GM21528 (cell line): ENCODE data around the gene SDK2.
"Not testable (repeated sequence)": the region's sequence is repeated elsewhere in the genome, so short reads cannot be mapped to it uniquely, and the experiment has no call there.

Source experiments
- ATAC-seq: cut with Tn5 transposase; IDR thresholded peaks from one replicate; pipeline ENCODE4 v1.9.1; 2021; ENCODE audit warnings: mild to moderate bottlenecking, moderate library complexity; ENCODE audit not compliant: unreplicated experiment, low FRiP score

Gene SDK2

GRCh38 chr17:73380439-73381106, 263.7 kb downstream of the SDK2 start:
- no peak for ATAC-seq

- ATAC-seq: no peak
These were observed 264.4 kb downstream of the SDK2 start for GRCh38 chr17:73379826-73380225.

GRCh38 chr17:73378974-73379470, 265.2 kb downstream of the SDK2 start:
- ATAC-seq: no peak

DNA sequence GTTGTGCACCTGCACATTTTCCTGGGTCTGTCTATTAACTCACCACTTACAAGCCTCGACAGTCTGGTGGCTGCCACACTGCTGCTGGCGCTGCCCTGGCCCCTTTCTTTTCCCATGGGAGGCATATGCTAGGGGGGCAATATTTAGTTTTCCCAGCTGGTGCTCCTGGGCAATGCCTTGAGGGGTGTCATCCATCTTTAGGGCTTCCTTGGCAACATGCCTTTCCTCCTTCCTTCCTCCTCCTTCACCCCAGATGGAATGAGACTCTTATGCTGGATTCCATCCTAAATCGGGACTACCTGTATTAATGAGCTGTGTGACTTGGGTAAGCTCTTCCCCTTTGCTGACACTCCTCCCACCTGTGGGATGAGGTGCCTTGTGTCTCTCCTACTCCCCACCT, 267.6 kb downstream of the SDK2 start:
- ATAC-seq: no peak

DNA sequence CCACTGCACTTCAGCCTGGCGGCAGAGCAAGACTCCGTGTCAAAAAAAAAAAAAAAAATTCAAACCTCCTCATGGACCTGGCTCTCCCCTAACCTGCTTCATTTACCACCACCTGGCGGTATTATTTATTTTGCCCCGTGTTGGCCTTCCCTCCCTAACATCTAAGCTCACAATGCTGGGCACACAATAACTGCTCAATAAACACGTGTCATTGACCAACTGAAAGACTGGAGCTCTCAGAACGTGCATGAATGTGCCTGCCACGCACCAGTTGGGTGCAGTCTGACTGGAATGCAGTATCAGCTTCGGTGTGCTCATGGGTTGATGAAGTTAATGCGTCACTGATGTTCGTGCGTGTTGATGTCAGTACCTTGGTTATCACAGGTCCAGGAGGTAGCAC, 268.1 kb downstream of the SDK2 start:
- no peak for ATAC-seq

- ATAC-seq: no peak
These were observed 272.4 kb downstream of the SDK2 start for GRCh38 chr17:73371836-73372235.

GRCh38 chr17:73371285-73371684, 273.0 kb downstream of the SDK2 start:
- ATAC-seq: no peak

DNA sequence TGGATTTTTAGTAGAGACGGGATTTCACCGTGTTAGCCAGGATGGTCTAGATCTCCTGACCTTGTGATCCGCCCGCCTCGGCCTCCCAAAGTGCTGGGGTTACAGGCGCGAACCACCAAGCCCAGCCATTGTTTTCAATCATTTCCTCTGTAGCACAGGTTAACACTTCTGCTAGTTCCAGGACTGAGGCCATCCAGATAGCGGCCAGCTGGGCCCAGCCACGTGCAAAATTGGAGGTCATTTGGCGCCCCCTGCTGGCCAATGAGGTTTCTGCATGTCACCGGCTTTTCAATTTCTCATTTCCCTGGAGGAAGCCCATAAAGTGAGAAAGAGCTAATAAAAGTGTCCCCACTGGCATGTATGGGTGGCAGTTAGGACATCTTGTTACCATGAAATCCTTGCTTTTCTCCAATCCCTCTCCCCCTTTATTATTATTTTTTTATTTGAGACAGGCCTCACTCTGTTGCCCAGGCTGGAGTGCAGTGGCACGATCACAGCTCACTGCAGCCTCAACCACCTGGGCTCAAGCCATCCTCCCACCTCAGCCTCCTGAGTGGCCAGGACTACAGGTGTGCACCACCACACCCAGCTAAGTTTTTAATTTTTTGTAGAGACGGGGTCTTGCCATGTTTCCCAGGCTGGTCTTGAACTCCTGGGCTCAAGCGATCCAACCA, 274.3 kb downstream of the SDK2 start:
- ATAC-seq: not testable (repeated sequence)

DNA sequence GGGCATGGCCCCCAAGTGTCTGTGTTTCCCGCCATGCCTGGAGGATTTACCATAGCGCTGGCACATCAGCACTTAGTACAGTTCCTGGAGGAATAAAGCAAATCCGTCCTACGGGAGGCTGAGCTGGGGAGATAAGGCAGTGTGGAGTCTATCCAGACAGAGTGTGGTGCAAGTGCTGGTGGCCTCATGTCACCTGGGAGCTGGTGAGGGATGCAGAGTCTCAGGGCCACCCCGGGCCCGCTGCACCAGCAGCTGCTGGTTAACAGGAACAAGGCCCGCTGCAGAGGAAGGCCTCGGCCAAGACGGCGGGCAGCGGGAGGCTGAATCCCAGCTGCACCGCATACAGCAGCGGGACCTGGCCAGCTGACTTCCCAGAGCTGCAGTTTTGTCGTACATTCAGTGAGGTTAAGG, 275.1 kb downstream of the SDK2 start:
- no peak for ATAC-seq

DNA sequence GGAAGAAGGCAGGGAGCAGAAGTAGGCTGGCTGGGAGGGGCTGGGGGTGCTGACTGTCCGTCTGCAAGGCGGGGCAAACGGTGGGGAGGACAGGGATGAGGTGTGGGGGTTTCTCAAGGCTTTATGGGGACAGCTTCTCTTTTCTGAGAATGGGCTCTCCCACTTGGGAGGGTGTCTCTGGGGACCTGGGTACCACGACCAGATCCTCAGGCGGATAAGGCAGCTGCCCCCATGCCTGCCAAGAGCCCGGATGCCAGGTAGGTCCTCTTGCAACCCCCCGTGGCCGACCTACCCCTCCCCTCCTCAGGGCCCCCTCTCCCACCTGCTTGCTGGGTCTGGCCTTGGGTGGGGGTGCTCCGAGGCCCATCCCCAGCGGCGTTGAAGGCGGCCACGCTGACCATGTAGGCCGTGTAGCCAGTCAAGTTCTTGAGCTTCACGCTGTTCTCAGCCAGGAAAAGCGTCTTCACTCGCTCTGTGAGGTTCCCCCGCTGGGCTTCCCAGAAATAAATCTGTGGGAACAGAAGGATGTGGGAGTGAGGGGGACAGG, 276.1 kb downstream of the SDK2 start:
- no peak for ATAC-seq

DNA sequence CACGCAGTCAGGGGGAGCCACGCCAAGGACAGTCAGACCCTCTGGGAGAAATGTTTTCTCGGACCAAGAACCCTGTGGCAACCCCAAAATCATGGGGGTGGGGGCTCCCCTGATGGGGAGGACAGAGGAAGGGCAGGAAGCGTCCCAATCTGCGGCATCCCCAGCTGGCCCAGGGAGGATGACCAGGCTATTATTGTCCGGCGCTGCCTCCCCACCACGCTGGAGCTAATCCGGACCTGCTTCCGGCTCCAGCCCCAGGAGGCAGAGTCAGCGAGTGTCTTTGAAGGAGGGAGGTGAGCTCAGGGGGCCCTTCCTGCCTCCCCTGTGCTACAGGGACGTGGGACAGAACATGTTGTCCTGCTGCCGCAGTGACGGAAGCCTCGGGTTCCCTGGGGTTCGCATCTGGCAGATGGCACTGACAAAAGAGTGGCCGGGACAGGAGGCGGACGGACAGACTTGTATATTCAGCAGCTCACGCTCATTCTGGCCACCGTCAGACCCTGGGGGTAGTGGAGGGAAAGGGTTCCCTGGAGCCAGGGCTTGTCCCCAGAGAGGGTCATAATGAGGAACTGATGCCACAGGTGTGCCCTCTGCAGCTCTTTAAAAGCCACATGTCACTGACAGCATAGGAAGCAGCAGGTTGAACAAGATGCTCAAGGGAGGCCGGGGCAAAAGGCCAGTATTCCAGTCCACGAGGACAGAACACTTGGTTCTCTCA, 278.2 kb downstream of the SDK2 start:
- ATAC-seq: no peak

DNA sequence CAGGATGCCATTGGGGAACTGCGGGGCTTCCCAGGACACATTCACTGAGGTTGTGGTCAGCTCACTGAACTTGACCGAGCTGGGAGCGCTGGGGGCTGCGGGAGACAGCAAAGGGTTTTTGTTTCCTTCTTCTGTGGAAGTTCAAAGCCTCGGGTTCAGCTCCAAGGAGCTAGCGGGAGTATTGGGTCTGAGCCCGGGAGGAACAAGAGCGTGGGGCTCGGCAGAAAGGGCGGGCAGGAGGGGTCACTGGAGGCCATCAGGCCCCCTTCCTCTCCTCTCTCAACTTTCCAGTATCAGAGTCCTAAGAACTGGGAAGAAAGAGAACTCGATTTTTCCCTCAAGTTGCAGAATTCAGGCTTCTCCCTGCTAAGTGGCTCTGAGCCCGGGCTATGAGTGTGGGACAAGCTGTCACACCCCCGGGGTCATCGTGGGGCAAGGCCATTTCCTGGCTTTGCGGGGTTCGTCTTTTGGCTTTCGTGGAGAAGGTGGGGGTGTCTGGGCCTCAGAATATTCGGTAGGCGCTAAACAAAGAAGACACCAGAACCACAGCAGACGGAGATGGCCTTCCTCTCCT, 278.9 kb downstream of the SDK2 start:
- ATAC-seq: no peak

GRCh38 chr17:73364155-73364522, 280.1 kb downstream of the SDK2 start:
- no peak for ATAC-seq

- ATAC-seq: no peak
These were observed 280.6 kb downstream of the SDK2 start for GRCh38 chr17:73363442-73364154.

GRCh38 chr17:73362697-73363096, 281.5 kb downstream of the SDK2 start:
- no peak for ATAC-seq

DNA sequence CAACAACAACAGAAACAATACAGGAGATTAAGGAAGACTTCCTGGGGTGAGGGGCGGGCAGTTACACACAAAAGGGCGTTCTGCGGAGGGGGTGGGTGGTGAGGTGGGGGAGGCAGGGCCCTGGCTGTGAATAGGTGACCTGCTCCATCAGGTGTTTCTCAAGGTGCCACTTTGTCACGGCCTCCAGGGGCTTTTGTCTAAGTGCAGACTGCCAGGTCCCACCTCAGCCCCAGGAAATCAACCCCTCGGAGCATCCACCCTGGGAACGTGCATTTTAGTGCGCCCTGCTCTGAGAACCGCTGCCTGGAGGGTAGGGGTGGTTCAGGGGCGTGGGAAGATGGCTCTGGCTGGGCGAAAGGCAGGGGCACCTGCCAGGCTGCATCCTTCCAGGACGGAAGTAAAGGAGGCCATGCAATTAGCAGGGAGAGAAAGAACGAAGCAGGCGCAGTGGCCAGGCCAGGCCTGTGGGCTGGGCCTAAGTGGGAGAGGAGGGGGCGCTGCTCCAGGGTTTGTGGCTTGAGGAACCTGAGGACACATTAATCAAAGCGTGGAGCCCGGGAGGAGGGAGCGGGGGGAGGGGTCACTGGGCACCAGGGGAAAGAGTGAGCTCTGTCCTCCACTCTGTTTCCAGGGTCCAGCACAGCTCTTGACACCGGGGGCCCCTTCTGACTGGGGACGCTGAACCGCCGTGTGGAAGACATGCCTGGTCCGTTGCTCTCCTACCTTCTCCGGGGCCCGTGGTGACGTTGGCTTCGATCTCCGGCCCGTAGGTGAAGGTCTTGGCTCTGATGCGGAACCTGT, 283.1 kb downstream of the SDK2 start:
- no peak for ATAC-seq

DNA sequence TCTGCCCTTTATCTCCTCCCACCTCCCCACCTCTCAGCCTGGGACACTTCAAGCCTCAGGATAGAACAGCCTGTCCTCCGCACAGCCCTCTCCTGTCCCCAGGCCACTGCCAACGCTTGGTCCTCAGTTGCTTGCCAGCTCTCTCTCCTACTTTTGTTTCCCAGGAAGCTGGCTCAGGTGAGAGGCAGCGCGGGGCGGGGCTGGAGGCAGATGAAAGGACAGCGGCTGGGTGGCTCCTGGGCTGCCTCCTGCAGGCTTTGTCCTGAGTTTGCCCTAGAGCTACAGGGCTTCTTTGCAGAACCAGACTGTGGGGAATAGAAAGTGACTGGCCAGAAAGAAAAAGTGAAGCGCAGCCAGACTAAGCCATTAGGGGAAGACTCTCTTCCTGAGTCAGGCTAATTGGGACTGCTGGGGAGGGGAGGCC, 284.2 kb downstream of the SDK2 start:
- no peak for ATAC-seq

DNA sequence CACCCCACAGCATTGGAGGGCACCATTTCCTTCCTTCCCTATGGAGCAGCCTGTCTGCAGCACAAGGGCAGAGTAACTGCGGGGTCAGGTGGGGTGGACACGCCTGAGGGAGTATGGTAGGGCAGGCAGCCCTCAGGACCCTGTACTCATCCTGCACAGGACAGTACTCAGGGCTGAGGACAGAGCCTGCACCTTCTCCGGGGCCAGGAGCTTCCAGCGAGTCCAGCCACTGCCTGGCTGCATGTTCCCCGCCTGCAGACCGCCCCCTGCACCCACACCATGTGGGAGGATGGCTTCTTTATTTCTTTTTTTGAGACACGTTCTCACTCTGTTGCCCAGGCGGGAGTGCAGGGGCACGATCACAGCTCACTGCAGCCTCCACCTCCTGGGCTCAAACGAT, 284.9 kb downstream of the SDK2 start:
- no peak for ATAC-seq

DNA sequence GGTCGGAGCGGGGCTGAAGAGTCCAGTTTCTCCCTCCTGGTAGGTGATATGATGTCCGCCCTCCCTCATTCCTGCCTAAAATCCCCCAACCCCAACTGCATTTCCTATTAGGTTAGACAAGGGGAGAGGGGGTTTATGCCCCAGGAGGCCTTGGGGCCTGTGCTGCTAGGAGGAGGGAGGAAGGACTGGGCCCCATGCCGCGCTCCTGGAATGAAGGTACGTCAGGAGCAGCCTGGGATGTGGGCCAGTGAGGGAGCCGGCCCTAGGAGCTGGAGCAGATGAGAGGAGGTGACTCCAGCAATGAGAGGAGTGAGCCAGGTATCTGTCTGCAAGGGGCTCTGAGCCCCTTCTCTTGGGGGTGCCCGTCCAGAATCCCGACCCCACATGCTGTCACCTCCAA, 285.6 kb downstream of the SDK2 start:
- ATAC-seq: no peak

- ATAC-seq: no peak
These were observed 286.3 kb downstream of the SDK2 start for GRCh38 chr17:73357981-73358380.
